SJSA1 (cell line): Measurements from ENCODE around the gene TSACC. TPM values are rescaled to one million over a fixed set of nuclear protein-coding genes. Genes with fewer than 3 reads are reported as not detected.

ENCODE experiments used
- total RNA-seq: library from RNA; depleted of rRNA; stranded (reverse); fragments of >200 nt; shearing (Covaris generic); gene quantifications from 2 replicates; pipeline ENCODE4 v1.2.3, GENCODE V29; 2014; rRNA removed

Gene TSACC
- total RNA-seq, 1 experiment from 2014 or later: not detected

Other genes with a start within 250 kb of the TSACC start
- 944 and 992 TPM in 2 replicates for gene LMNA, start 223.8 kb upstream of the TSACC start, total RNA-seq
- gene SEMA4A, start 184.9 kb upstream of the TSACC start, total RNA-seq: 0.16 and 1.8 TPM in 2 replicates
- gene SLC25A44, start 144.4 kb upstream of the TSACC start, total RNA-seq: 16.4 and 17.9 TPM in 2 replicates
- gene PMF1, start 125.5 kb upstream of the TSACC start, total RNA-seq: 85.6 and 100 TPM in 2 replicates
- not detected in 2 replicates for gene BGLAP, start 96.3 kb upstream of the TSACC start, total RNA-seq
- 0.16 and 0.32 TPM in 2 replicates for gene PAQR6, start 90.5 kb upstream of the TSACC start, total RNA-seq
- gene SMG5, start 55.7 kb upstream of the TSACC start, total RNA-seq: 49.8 and 68.2 TPM in 2 replicates
- gene TMEM79, start 54.2 kb upstream of the TSACC start, total RNA-seq: 0.69 and 1.9 TPM in 2 replicates
- 30.0 and 32.0 TPM in 2 replicates for gene GLMP, start 42.8 kb upstream of the TSACC start, total RNA-seq
- not detected in 2 replicates for gene VHLL, start 39.2 kb upstream of the TSACC start, total RNA-seq
- gene CCT3, start 234 bp upstream of the TSACC start, total RNA-seq: 406 and 520 TPM in 2 replicates
- gene RHBG, start 30.7 kb downstream of the TSACC start, total RNA-seq: not detected in 2 replicates
- gene MEF2D, start 162.2 kb downstream of the TSACC start, total RNA-seq: 7.0 and 9.8 TPM in 2 replicates
- gene IQGAP3, start 234.0 kb downstream of the TSACC start, total RNA-seq: 38.3 and 64.1 TPM in 2 replicates
- not detected in 2 replicates for gene TTC24, start 241.2 kb downstream of the TSACC start, total RNA-seq